HG03432 (cell line): ENCODE results near the gene TRMT44.
"Not testable (repeated sequence)": the region's sequence is repeated elsewhere in the genome, so short reads cannot be mapped to it uniquely, and the experiment has no call there.

Experiments used
- ATAC-seq: cut with Tn5 transposase; IDR thresholded peaks from one replicate; pipeline ENCODE4 v1.9.1; 2021; ENCODE audit warnings: mild to moderate bottlenecking, moderate library complexity; ENCODE audit not compliant: unreplicated experiment

The TRMT44 gene

GRCh38 chr4:8508740-8509139 is 68.2 kb downstream of the TRMT44 start:
- no peak for ATAC-seq

- ATAC-seq = no peak
Measured at GRCh38 chr4:8509311-8509950, 68.9 kb downstream of the TRMT44 start.

GRCh38 chr4:8510191-8510590 is 69.6 kb downstream of the TRMT44 start:
- ATAC-seq = no peak

- no peak for ATAC-seq
Measured at GRCh38 chr4:8510611-8511285, 70.2 kb downstream of the TRMT44 start.

GRCh38 chr4:8512510-8512909 is 71.9 kb downstream of the TRMT44 start:
- ATAC-seq = no peak

GRCh38 chr4:8513080-8513479 is 72.5 kb downstream of the TRMT44 start:
- ATAC-seq = not testable (repeated sequence)

GRCh38 chr4:8513931-8514330 is 73.4 kb downstream of the TRMT44 start:
- ATAC-seq = no peak

- no peak for ATAC-seq
Measured at GRCh38 chr4:8514391-8514790, 73.8 kb downstream of the TRMT44 start.

- ATAC-seq = no peak
Measured at GRCh38 chr4:8515316-8516060, 74.9 kb downstream of the TRMT44 start.

- ATAC-seq = no peak
Measured at GRCh38 chr4:8516061-8516573, 75.5 kb downstream of the TRMT44 start.

GRCh38 chr4:8516996-8517550 is 76.5 kb downstream of the TRMT44 start:
- no peak for ATAC-seq

- ATAC-seq = no peak
Measured at GRCh38 chr4:8517946-8518345, 77.4 kb downstream of the TRMT44 start.

- no peak for ATAC-seq
Measured at GRCh38 chr4:8522160-8523120, 81.9 kb downstream of the TRMT44 start.

- no peak for ATAC-seq
Measured at GRCh38 chr4:8523175-8523574, 82.6 kb downstream of the TRMT44 start.

- ATAC-seq = no peak
Measured at GRCh38 chr4:8523766-8524165, 83.2 kb downstream of the TRMT44 start.

GRCh38 chr4:8524595-8525382 is 84.2 kb downstream of the TRMT44 start:
- ATAC-seq = no peak

GRCh38 chr4:8525383-8526120 is 85.0 kb downstream of the TRMT44 start:
- no peak for ATAC-seq
